Hematopoietic multipotent progenitor cell treated with erythropoietin and hydrocortisone succinate and interleukin-3 and kit ligand, for 6 days (in vitro differentiated cells): Measurements from ENCODE around the gene PEX7.
"Not testable (repeated sequence)": the region's sequence is repeated elsewhere in the genome, so short reads cannot be mapped to it uniquely, and the experiment has no call there.

ENCODE experiments used
- DNase-seq: peaks from one replicate; pipeline ENCODE4 v3.0.0-alpha.2; 2015

PEX7 gene

DNA sequence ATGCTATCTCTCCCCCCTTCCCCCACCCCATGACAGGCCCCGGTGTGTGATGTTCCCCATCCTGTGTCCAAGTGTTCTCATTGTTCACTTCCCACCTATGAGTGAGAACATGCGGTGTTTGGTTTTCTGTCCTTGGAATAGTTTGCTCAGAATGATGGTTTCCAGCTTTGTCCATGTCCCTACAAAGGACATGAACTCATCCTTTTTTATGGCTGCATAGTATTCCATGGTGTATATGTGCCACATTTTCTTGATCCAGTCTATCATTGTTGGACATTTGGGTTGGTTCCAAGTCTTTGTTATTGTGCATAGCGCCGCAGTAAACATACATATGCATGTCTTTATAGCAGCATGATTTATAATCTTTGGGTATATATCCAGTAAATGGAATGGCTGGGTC lies 24.1 kb downstream of the PEX7 start:
- not testable (repeated sequence) for DNase-seq

DNA sequence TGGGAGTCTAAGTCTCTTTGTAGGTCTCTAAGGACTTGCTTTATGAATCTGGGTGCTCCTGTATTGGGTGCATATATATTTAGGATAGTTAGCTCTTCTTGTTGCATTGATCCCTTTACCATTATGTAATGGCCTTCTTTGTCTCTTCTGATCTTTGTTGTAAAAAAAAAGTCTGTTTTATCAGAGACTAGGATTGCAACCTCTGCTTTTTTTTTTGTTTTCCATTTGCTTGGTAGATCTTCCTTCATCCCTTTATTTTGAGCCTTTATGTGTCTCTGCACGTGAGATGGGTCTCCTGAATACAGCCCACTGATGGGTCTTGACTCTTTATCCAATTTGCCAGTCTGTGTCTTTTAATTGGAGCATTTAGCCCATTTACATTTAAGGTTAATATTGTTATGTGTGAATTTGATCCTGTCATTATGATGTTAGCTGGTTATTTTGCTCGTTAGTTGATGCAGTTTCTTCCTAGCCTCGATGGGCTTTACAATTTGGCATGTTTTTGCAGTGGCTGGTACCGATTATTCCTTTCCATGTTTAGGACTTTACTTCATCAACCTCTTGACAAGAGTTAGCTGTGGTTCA lies 27.7 kb downstream of the PEX7 start:
- not testable (repeated sequence) for DNase-seq

GRCh38 chr6:136859430-136859829 lies 37.0 kb downstream of the PEX7 start:
- peak; percentile 27 for DNase-seq

GRCh38 chr6:136860043-136860442 lies 37.7 kb downstream of the PEX7 start:
- DNase-seq = no peak

- DNase-seq = no peak
Observed at GRCh38 chr6:136862662-136863061, 40.3 kb downstream of the PEX7 start.

DNA sequence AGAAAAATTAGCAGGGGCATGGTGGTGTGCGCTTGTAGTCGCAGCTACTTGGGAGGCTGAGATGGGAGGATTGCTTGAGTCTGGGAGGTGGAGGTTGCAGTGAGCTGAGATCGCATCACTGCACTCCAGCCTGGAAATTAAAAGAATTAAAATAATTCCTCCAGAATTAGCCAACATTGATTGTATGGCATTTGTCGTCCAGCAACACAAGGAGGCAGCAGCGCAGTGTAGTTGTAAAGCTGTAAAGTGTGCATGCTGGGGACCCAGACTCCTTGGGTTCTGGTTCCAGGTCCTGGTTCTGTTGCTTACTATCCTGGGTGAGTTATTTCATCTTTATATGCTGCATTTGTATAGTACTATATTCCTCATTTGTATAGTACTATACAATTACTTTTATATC lies 41.4 kb downstream of the PEX7 start:
- DNase-seq = no peak

GRCh38 chr6:136864676-136865075 lies 42.3 kb downstream of the PEX7 start:
- no peak for DNase-seq

GRCh38 chr6:136866872-136867416 lies 44.6 kb downstream of the PEX7 start:
- DNase-seq = peak; percentile 85

GRCh38 chr6:136869451-136869850 lies 47.1 kb downstream of the PEX7 start:
- DNase-seq = no peak

GRCh38 chr6:136873748-136874147 lies 51.4 kb downstream of the PEX7 start:
- peak; percentile 50 for DNase-seq

DNA sequence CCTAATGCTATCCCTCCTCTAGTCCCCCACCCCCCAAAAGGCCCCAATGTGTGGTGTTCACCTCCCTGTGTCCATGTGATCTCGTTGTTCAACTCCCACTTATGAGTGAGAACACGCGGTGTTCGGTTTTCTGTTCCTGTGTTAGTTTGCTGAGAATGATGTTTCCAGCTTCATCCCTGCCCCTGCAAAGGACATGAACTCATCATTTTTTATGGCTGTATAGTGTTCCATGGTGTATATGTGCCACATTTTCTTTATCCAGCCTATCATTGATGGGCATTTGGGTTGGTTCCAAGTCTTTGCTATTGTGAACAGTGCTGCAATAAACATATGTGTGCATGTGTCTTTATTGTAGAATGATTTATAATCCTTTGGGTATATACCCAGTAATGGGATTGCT lies 54.1 kb downstream of the PEX7 start:
- not testable (repeated sequence) for DNase-seq

DNA sequence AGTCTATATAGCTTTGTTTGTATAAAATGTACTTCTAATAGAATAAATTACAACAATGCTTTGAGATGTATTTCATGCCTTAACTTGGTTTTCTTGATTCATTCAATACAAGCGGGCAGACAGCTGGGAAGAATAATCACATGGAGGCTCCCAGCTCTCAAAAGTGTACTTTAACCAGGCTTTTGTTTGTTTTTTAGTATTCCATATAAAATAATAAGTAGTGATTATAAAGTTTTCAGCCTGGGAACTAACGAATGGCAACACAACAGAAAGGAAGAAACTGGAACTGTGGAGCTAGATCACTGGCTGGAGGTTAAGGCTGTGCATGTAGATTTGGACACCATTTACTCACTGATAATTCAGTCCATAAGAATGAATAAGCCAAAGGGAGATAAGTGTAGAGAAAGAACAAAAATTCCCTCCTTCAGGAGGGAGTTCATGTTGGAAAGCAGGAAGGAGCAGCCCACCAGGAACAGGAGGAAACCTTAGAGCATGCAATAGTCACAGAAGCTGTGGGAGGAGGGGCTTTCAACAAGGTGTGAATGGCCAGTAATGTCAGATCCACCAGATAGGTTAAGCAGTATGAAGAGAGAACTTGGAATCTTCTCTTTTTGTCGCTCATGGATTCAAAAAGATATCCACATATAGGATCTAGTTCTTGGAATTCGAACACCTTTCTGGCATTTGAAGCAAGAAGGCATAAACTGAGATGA lies 58.5 kb downstream of the PEX7 start:
- no peak for DNase-seq

DNA sequence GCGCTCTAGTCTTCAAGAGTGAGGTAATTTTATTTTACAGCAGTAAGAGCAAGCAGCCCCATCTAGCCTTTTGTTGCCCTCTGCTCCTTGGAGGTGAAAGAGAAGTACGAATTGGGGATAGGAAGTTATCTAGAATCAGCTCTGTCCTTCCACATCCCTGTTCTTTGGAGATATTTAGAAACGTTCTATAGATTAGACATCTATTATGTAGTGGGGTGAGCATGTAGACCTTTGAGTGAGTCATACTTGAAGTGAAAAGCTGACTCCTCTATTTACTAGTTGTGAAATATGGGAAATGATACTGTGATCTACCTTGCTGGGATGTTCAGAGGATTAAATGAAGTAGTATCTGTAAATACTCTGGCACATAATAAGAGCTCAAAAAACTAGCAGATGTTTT lies 63.7 kb downstream of the PEX7 start:
- peak; percentile 51 for DNase-seq

GRCh38 chr6:136887953-136888352 lies 65.6 kb downstream of the PEX7 start:
- peak; percentile 8 for DNase-seq

- DNase-seq = peak; percentile 53
Observed at GRCh38 chr6:136889271-136890193, 67.1 kb downstream of the PEX7 start.

GRCh38 chr6:136890194-136890839 lies 67.9 kb downstream of the PEX7 start:
- peak; percentile 44 for DNase-seq

GRCh38 chr6:136890986-136891385 lies 68.6 kb downstream of the PEX7 start:
- DNase-seq = peak; percentile 21

- DNase-seq = no peak
Observed at GRCh38 chr6:136893187-136893586, 70.8 kb downstream of the PEX7 start.

- DNase-seq = peak; percentile 55
Observed at GRCh38 chr6:136895901-136896300, 73.5 kb downstream of the PEX7 start.

- DNase-seq = no peak
Observed at GRCh38 chr6:136897071-136897470, 74.7 kb downstream of the PEX7 start.

GRCh38 chr6:136901212-136901784 lies 78.9 kb downstream of the PEX7 start:
- peak; percentile 30 for DNase-seq

- not testable (repeated sequence) for DNase-seq
Observed at GRCh38 chr6:136904477-136904876, 82.1 kb downstream of the PEX7 start.
